Measurements from ENCODE around the gene DHX38.

GRCh38 chr16:72112906-72113615 is 19.4 kb downstream of the DHX38 start:
- TF ChIP-seq GATA3 (IDR thresholded peaks at IDR 0.05; ENCODE audit: low read depth, low read length) = no peak
- no peak for TF ChIP-seq GATA2 (IDR thresholded peaks at IDR 0.05; ENCODE audit: low read depth, low read length)

All from SH-SY5Y (cell line).